Uterus (tissue), 2 donors: ENCODE data around the gene ZNF418.

Experiments used
- CTCF ChIP-seq, 4 experiments: fragments of 200-600 bp in 2 of 4; fragments of 450-650 bp in 2 of 4; sonication (generic) in 2 of 4; IDR thresholded peaks; one replicate each; pipeline ENCODE4 v1.5.1; 2016 to 2019; ENCODE audit warnings: antibody characterized with exemption in 4 of 4, mild to moderate bottlenecking in 2 of 4, moderate library complexity in 1 of 4
- POLR2A ChIP-seq, 2 donors: fragments of 450-650 bp; IDR thresholded peaks; one replicate each; pipeline ENCODE4 v1.6.1; 2016; ENCODE audit warnings: antibody characterized with exemption in 2 of 2, mild to moderate bottlenecking in 1 of 2, moderate library complexity in 1 of 2

DNA sequence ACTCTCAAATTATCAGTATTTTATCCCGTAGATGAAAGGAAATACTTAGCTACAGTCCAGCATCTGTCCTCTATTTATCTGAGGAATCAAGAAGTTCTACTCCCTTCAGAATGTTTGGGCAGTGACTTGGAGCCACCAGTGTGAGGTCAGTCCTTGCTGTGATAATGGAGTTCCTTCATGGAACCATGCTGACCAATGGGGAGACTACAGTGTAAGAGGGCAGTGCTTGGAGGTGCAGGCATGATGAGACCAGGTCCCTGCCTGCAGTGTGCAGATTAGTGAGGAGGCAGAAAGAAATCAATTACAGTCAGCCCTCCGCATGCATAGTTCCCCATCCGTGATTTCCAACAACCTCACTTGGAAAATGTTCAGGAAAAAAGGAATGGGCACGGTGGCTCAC, 39.2 kb upstream of the ZNF418 start, which contains the start of gene C19orf18:
- TF ChIP-seq POLR2A (IDR thresholded peaks at IDR 0.05) (no peak), CTCF (IDR thresholded peaks at IDR 0.05) (no peak)
